Activated CD4-positive, CD25-positive, alpha-beta regulatory T cell treated with anti-CD3 and anti-CD28 coated beads, Interleukin-2, amount 50 U/mL, for 16 hours (primary cell): Measurements from ENCODE around the gene CAMK4.

ENCODE experiments used
- DNase-seq: peaks from one replicate; pipeline ENCODE4 v3.0.0-alpha.2; 2020; ENCODE audit warnings: low read depth, low spot score

CAMK4 gene

GRCh38 chr5:111229221-111229835, 5.1 kb downstream of the CAMK4 start:
- DNase-seq, result no peak

- no peak for DNase-seq
Observed at GRCh38 chr5:111229871-111230810, 6.0 kb downstream of the CAMK4 start.

- no peak for DNase-seq
Observed at GRCh38 chr5:111231119-111231518, 6.9 kb downstream of the CAMK4 start.

- no peak for DNase-seq
Observed at GRCh38 chr5:111232311-111233051, 8.3 kb downstream of the CAMK4 start.

- no peak for DNase-seq
Observed at GRCh38 chr5:111233052-111233374, 8.8 kb downstream of the CAMK4 start.

- DNase-seq, result no peak
Observed at GRCh38 chr5:111234125-111234524, 9.9 kb downstream of the CAMK4 start.

- DNase-seq, result no peak
Observed at GRCh38 chr5:111235635-111236034, 11.5 kb downstream of the CAMK4 start.

GRCh38 chr5:111236348-111236747, 12.2 kb downstream of the CAMK4 start:
- DNase-seq, result no peak

GRCh38 chr5:111236995-111237394, 12.8 kb downstream of the CAMK4 start:
- no peak for DNase-seq

GRCh38 chr5:111237470-111237869, 13.3 kb downstream of the CAMK4 start:
- no peak for DNase-seq

GRCh38 chr5:111238431-111239225, 14.4 kb downstream of the CAMK4 start:
- DNase-seq, result no peak

GRCh38 chr5:111241696-111242095, 17.5 kb downstream of the CAMK4 start:
- DNase-seq, result no peak

GRCh38 chr5:111242606-111243005, 18.4 kb downstream of the CAMK4 start:
- no peak for DNase-seq

- DNase-seq, result no peak
Observed at GRCh38 chr5:111243318-111243717, 19.1 kb downstream of the CAMK4 start.

GRCh38 chr5:111245654-111246053, 21.5 kb downstream of the CAMK4 start:
- DNase-seq, result no peak

- no peak for DNase-seq
Observed at GRCh38 chr5:111246459-111246858, 22.3 kb downstream of the CAMK4 start.

- DNase-seq, result no peak
Observed at GRCh38 chr5:111248571-111248970, 24.4 kb downstream of the CAMK4 start.

GRCh38 chr5:111251921-111252320, 27.7 kb downstream of the CAMK4 start:
- no peak for DNase-seq

- no peak for DNase-seq
Observed at GRCh38 chr5:111252799-111253545, 28.8 kb downstream of the CAMK4 start.

- DNase-seq, result peak; percentile 54
Observed at GRCh38 chr5:111254613-111255012, 30.4 kb downstream of the CAMK4 start.

GRCh38 chr5:111255169-111255568, 31.0 kb downstream of the CAMK4 start:
- DNase-seq, result no peak
